ENCODE measurements around the gene FOXJ2. TPM values are rescaled to one million over a fixed set of nuclear protein-coding genes. Genes with fewer than 3 reads are reported as not detected.
"Not testable (repeated sequence)": the region's sequence is repeated elsewhere in the genome, so short reads cannot be mapped to it uniquely, and the experiment has no call there.

FOXJ2 gene
- total RNA-seq, 2 experiments from 2014 or later = 16.9 to 17.1 TPM

DNA sequence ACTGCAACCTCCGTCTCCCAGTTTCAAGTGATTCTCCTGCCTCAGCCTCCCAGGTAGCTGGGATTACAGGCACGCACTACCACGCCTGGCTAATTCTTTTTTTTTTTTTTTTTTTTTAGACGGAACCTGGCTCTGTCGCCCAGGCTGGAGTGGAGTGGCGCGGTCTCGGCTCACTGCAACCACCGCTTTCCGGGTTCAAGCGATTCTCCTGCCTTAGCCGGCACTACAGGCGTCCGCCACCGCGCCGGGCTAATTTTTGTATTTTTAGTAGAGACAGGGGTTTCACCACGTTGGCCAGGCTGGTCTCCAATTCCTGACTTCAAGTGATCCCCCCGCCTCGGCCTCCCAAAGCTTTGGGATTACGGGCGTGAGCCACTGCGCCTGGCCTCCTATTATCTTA is 1.5 kb upstream of the FOXJ2 start:
- H3K27me3 Mint-ChIP-seq (ENCODE audit: low read depth); H3K9me3 Mint-ChIP-seq (ENCODE audit: insufficient read depth); POLR2A ChIA-PET; DNase-seq; H3K27ac Mint-ChIP-seq; CTCF ChIA-PET; ATAC-seq; H3K4me3 Mint-ChIP-seq; H3K36me3 Mint-ChIP-seq (ENCODE audit: low read depth): not testable (repeated sequence)
- peaks cover 42% of the 10 kb centered on the region for H3K4me1 Mint-ChIP-seq (ENCODE audit: low read depth)

DNA sequence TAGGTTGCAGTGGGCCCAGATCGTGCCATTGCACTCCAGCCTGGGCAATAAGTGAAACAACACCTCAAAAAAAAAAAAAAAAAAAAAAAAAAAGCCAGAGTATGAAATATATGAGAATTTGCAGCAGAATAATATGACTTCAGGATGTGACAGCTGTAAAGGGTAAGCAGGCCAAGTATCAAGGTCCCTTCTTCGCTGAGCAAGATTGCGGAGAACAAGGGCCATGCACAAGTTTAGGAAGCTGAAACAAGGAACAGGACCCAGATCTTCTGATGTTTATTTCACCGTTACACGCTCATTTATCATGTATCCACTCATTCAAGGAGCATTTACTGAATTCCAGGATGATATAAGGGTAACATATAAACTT is 659 bp upstream of the FOXJ2 start:
- Mint-ChIP-seq H3K4me3 (peak overlapping the region; percentile 80), H3K36me3 (ENCODE audit: low read depth) (peaks cover 15% of the 10 kb centered on the region), H3K27ac (peak overlapping the region; percentile 74), H3K9me3 (ENCODE audit: insufficient read depth) (no peaks in the 10 kb centered on the region), H3K4me1 (ENCODE audit: low read depth) (peaks cover 47% of the 10 kb centered on the region), H3K27me3 (ENCODE audit: low read depth) (peaks cover 4% of the 10 kb centered on the region)
- CTCF ChIA-PET = interaction anchor here (0.9 to 1.8 kb wide), 4 partner anchors 14 to 57 kb away, joined by 3 to 9 read pairs (median 4); partner anchors contain the start of gene C3AR1
- DNase-seq = no peak
- POLR2A ChIA-PET = interaction anchor here (1.1 kb wide), 1 partner anchor 51 kb away, joined by 6 read pairs; the partner anchor contains the start of gene NECAP1
- ATAC-seq = no peak

GRCh38 chr12:8033153-8034044 is 883 bp downstream of the FOXJ2 start:
- CTCF ChIA-PET = interaction anchor here (1.2 to 2.2 kb wide), 7 partner anchors 8 to 100 kb away, joined by 3 to 25 read pairs (median 4); no protein-coding TSS in a partner anchor
- Mint-ChIP-seq H3K36me3 (ENCODE audit: low read depth) (peaks cover 18% of the 10 kb centered on the region), H3K4me3 (peak overlapping the region; percentile 83), H3K4me1 (ENCODE audit: low read depth) (peaks cover 54% of the 10 kb centered on the region), H3K27me3 (ENCODE audit: low read depth) (peaks cover 4% of the 10 kb centered on the region), H3K9me3 (ENCODE audit: insufficient read depth) (no peaks in the 10 kb centered on the region), H3K27ac (peak overlapping the region; percentile 73)
- ATAC-seq (peak; percentile 26), DNase-seq (peak; percentile 52)
- POLR2A ChIA-PET = no interaction called here

DNA sequence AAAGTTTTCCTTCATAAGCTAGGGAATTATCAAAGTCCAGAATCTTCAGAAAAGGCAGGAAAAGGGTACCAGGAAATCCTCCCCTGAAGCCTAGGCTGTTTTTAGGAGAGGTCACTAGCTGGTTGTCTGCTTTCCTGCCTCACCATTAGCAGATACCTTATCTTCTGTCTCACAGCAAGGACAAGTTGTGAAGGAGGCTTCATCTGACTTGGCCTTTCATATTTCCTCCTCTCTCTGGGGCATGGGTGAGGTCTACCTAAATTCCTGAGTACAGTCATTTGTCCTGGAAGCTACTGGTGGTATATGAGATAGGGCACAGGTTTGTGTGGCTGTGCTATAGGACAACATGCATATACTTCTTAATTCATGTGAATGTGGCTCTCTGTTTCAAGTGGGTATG is 2.3 kb downstream of the FOXJ2 start:
- Mint-ChIP-seq H3K4me1 (ENCODE audit: low read depth) (peaks cover 67% of the 10 kb centered on the region), H3K27me3 (ENCODE audit: low read depth) (peaks cover 3% of the 10 kb centered on the region), H3K27ac (no peak overlapping the region), H3K4me3 (peak overlapping the region; percentile 83), H3K36me3 (ENCODE audit: low read depth) (peaks cover 20% of the 10 kb centered on the region), H3K9me3 (ENCODE audit: insufficient read depth) (no peaks in the 10 kb centered on the region)
- ATAC-seq = no peak
- DNase-seq = no peak
- POLR2A ChIA-PET = interaction anchor here (0.5 to 2.3 kb wide), 2 partner anchors 8 to 46 kb away, joined by 3 to 5 read pairs; no protein-coding TSS in a partner anchor
- CTCF ChIA-PET = interaction anchor here (0.6 to 2.2 kb wide), 5 partner anchors 10 to 75 kb away, joined by 3 to 25 read pairs (median 3); no protein-coding TSS in a partner anchor

DNA sequence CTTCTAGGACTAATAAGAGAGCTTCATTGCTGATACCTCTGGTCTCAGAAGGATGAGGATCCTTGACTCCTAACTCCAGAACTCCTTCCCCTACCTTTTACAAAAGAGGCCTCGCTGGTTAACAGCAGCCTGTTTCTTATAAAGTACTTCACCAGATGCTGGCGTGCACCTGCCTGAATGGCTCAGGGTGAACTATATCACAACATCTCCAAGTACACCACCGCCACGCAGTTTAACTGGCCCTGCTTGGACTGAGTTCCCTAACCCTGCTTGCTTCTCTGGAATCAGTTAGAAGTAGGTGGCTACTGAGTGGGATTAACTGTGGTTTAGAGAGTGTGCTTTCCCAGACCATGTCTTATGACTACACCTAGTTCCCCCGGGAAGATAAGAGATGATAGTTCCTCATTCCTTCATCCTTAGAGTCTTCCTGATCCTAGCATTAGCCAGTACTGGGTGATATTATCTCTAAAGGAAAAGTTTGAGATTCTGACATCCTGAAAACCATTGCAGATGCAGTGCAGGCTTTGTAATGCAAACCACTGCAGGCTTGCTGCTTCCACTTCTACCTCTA is 3.0 kb downstream of the FOXJ2 start:
- ChIA-PET CTCF (interaction anchor here (0.8 to 12.0 kb wide), 2 partner anchors 13 to 41 kb away, joined by 3 to 235 read pairs; no protein-coding TSS in a partner anchor), POLR2A (interaction anchor here (2.3 kb wide), 1 partner anchor 8 kb away, joined by 5 read pairs; no protein-coding TSS in a partner anchor)
- no peaks in the 10 kb centered on the region for H3K9me3 Mint-ChIP-seq (ENCODE audit: insufficient read depth)
- H3K36me3 Mint-ChIP-seq (ENCODE audit: low read depth) = peaks cover 22% of the 10 kb centered on the region
- ATAC-seq (no peak), DNase-seq (no peak)
- H3K27me3 Mint-ChIP-seq (ENCODE audit: low read depth) = no peaks in the 10 kb centered on the region
- H3K27ac Mint-ChIP-seq = no peak overlapping the region
- H3K4me3 Mint-ChIP-seq = no peak overlapping the region
- peaks cover 67% of the 10 kb centered on the region for H3K4me1 Mint-ChIP-seq (ENCODE audit: low read depth)

GRCh38 chr12:8036346-8036745 is 3.8 kb downstream of the FOXJ2 start:
- no peak overlapping the region for H3K27ac Mint-ChIP-seq
- no peaks in the 10 kb centered on the region for H3K27me3 Mint-ChIP-seq (ENCODE audit: low read depth)
- H3K9me3 Mint-ChIP-seq (ENCODE audit: insufficient read depth) = no peaks in the 10 kb centered on the region
- H3K4me1 Mint-ChIP-seq (ENCODE audit: low read depth) = peaks cover 67% of the 10 kb centered on the region
- H3K36me3 Mint-ChIP-seq (ENCODE audit: low read depth) = peaks cover 26% of the 10 kb centered on the region
- CTCF ChIA-PET = interaction anchor here (0.8 to 12.0 kb wide), 4 partner anchors 10 to 103 kb away, joined by 3 to 235 read pairs (median 8); no protein-coding TSS in a partner anchor
- H3K4me3 Mint-ChIP-seq = peak overlapping the region; percentile 16
- POLR2A ChIA-PET = interaction anchor here (2.3 kb wide), 1 partner anchor 9 kb away, joined by 5 read pairs; no protein-coding TSS in a partner anchor
- DNase-seq (no peak), ATAC-seq (no peak)

DNA sequence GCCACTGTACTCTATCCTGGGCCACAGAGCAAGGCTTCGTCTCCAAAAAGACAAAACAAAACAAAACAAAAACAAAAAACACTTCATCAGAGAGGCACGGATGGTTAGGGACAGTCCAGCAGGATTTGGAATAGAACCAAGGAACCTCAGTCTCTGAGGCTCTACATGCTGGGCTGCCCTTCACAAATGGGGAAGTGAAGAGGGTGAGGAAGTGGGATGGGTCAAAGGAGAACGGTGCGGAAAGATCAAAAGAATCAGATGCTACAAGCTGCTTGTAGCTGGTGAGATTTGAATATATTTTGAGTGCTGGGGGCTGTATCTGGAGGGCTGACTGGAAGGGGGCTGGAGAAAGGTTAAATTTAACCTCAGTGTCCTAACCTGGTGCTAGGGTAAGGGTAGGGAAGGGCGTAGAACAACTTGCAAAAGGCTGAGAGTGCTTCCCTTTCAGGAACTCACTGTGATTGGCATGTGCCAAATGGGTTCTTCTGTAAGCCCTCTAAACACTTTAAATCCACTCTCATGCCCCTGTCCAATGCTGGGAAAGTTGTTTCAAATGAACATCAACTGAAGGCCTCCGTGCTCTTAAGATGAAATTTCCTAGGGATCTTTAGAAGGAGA is 4.6 kb downstream of the FOXJ2 start:
- ATAC-seq = no peak
- ChIA-PET CTCF (interaction anchor here (0.9 to 12.0 kb wide), 7 partner anchors 9 to 200 kb away, joined by 3 to 235 read pairs (median 6); partner anchors contain the start of gene C3AR1), POLR2A (interaction anchor here (1.4 to 2.3 kb wide), 3 partner anchors 10 to 102 kb away, joined by 5 to 12 read pairs (median 5); partner anchors contain the start of gene SLC2A3)
- peaks cover 30% of the 10 kb centered on the region for H3K36me3 Mint-ChIP-seq (ENCODE audit: low read depth)
- peaks cover 63% of the 10 kb centered on the region for H3K4me1 Mint-ChIP-seq (ENCODE audit: low read depth)
- peak overlapping the region; percentile 20 for H3K4me3 Mint-ChIP-seq
- no peaks in the 10 kb centered on the region for H3K27me3 Mint-ChIP-seq (ENCODE audit: low read depth)
- no peaks in the 10 kb centered on the region for H3K9me3 Mint-ChIP-seq (ENCODE audit: insufficient read depth)
- no peak for DNase-seq
- peak overlapping the region; percentile 8 for H3K27ac Mint-ChIP-seq

DNA sequence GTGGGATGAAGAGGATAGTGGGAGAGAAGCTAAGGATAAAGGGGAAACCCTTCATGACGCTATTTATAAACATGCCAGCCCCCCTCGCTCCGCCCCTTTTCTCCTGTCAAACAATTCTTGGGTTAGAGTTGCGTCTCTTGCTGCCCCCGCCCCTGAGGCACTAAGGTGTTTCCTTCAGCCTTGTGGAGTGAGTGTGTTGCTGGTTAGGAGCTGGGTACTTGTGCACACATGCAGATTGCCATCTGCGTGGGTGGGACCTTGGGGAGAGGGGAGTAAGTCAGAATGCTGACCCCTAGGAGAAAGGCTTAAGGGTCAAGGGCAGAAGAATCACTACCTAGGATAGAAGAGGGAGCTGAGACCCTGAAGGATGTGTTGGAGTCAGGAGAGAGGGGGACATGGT is 5.4 kb downstream of the FOXJ2 start:
- POLR2A ChIA-PET = interaction anchor here (0.9 to 2.2 kb wide), 5 partner anchors 10 to 105 kb away, joined by 5 to 12 read pairs (median 5); partner anchors contain the start of gene SLC2A3
- peaks cover 61% of the 10 kb centered on the region for H3K4me1 Mint-ChIP-seq (ENCODE audit: low read depth)
- H3K4me3 Mint-ChIP-seq = peak overlapping the region; percentile 53
- no peaks in the 10 kb centered on the region for H3K9me3 Mint-ChIP-seq (ENCODE audit: insufficient read depth)
- H3K27ac Mint-ChIP-seq = peak overlapping the region; percentile 18
- H3K27me3 Mint-ChIP-seq (ENCODE audit: low read depth) = no peaks in the 10 kb centered on the region
- no peak for ATAC-seq
- DNase-seq = no peak
- CTCF ChIA-PET = interaction anchor here (0.6 to 12.0 kb wide), 9 partner anchors 8 to 200 kb away, joined by 3 to 235 read pairs (median 3); partner anchors contain the start of gene C3AR1
- H3K36me3 Mint-ChIP-seq (ENCODE audit: low read depth) = peaks cover 37% of the 10 kb centered on the region

- H3K36me3 Mint-ChIP-seq (ENCODE audit: low read depth) = peaks cover 42% of the 10 kb centered on the region
- peak overlapping the region; percentile 69 for H3K27ac Mint-ChIP-seq
- no peaks in the 10 kb centered on the region for H3K27me3 Mint-ChIP-seq (ENCODE audit: low read depth)
- DNase-seq (peak; percentile 57), ATAC-seq (peak; percentile 79)
- CTCF ChIA-PET = interaction anchor here (1.2 to 12.0 kb wide), 6 partner anchors 10 to 199 kb away, joined by 3 to 235 read pairs (median 4); no protein-coding TSS in a partner anchor
- no peaks in the 10 kb centered on the region for H3K9me3 Mint-ChIP-seq (ENCODE audit: insufficient read depth)
- H3K4me1 Mint-ChIP-seq (ENCODE audit: low read depth) = peaks cover 59% of the 10 kb centered on the region
- peak overlapping the region; percentile 53 for H3K4me3 Mint-ChIP-seq
- POLR2A ChIA-PET = interaction anchor here (0.6 to 2.2 kb wide), 6 partner anchors 11 to 106 kb away, joined by 3 to 12 read pairs (median 5); partner anchors contain the start of gene SLC2A3
These were observed 6.2 kb downstream of the FOXJ2 start for GRCh38 chr12:8038659-8039114.

DNA sequence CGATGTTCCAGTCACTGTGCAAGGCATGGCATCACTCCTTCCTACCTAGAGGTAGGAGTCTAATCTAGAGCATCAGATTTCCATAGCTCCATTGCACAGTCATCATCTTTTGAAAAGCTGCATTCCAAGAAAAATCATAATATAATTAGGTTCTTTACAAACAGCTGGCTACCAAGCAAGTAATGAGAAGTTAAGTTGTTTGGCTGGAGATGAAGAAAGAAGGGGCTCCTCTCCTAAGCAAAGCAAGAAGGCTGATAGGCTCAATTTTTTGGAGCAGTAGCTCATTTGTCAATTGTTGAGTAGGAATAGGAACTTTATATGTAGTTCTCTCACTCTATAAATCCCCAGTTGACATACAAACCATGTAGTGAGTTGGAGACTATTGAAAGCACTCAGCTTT is 8.3 kb downstream of the FOXJ2 start:
- Mint-ChIP-seq H3K36me3 (ENCODE audit: low read depth) (peaks cover 46% of the 10 kb centered on the region), H3K27ac (no peak overlapping the region), H3K4me3 (no peak overlapping the region), H3K27me3 (ENCODE audit: low read depth) (no peaks in the 10 kb centered on the region), H3K4me1 (ENCODE audit: low read depth) (peaks cover 38% of the 10 kb centered on the region), H3K9me3 (ENCODE audit: insufficient read depth) (no peaks in the 10 kb centered on the region)
- ATAC-seq = no peak
- no peak for DNase-seq
- CTCF ChIA-PET = interaction anchor here (0.9 to 12.0 kb wide), 6 partner anchors 8 to 190 kb away, joined by 3 to 235 read pairs (median 4); partner anchors contain the start of gene FOXJ2
- POLR2A ChIA-PET = interaction anchor here (0.6 to 1.7 kb wide), 2 partner anchors 70 to 1048 kb away, joined by 3 to 4 read pairs; no protein-coding TSS in a partner anchor

Data from activated CD8-positive, alpha-beta T cell treated with anti-CD3 and anti-CD28 coated beads, Interleukin-2, amount 10 ng/mL, durations not matched to agents 7 days and 5 days (primary cell).